Mesendoderm (in vitro differentiated cells): ENCODE results near the gene UBR1.

Source experiments
- DNase-seq: peaks from one replicate; pipeline ENCODE4 v3.0.0; 2013
- H2AK5ac ChIP-seq: 2 replicates; pipeline ENCODE4 v1.6.1; 2013; ENCODE audit warnings: low read length, inconsistent platforms
- H2BK120ac ChIP-seq: 2 replicates; pipeline ENCODE4 v1.6.1; 2013; ENCODE audit warnings: low read depth, mild to moderate bottlenecking, low read length, moderate library complexity, mixed read lengths
- H2BK15ac ChIP-seq: replicated peaks from 2 replicates; pipeline ENCODE4 v1.6.1; 2013; ENCODE audit warnings: low read depth, mild to moderate bottlenecking, moderate library complexity
- H2BK5ac ChIP-seq: 2 replicates; pipeline ENCODE4 v1.6.1; 2013; ENCODE audit warnings: low read length, inconsistent platforms
- H3K18ac ChIP-seq: 2 replicates; pipeline ENCODE4 v1.6.1; 2013; ENCODE audit warnings: mild to moderate bottlenecking, low read length, mixed read lengths
- H3K23ac ChIP-seq: one replicate; pipeline ENCODE4 v1.6.1; 2013; ENCODE audit warnings: low read length
- H3K27ac ChIP-seq: 2 replicates; pipeline ENCODE4 v1.5.1; 2013; ENCODE audit warnings: low read depth, mild to moderate bottlenecking, inconsistent platforms, low read length, moderate library complexity
- H3K27me3 ChIP-seq: 2 replicates; pipeline ENCODE4 v1.6.1; 2013; ENCODE audit warnings: low read length, control low read depth, mild to moderate bottlenecking, inconsistent platforms; ENCODE audit not compliant: insufficient read depth, poor library complexity
- H3K36me3 ChIP-seq: 2 replicates; pipeline ENCODE4 v1.6.1; 2013; ENCODE audit warnings: low read length, inconsistent platforms; ENCODE audit not compliant: control insufficient read depth, insufficient read depth
- H3K4ac ChIP-seq: one replicate; pipeline ENCODE4 v1.6.1; 2013; ENCODE audit warnings: low read depth, mild to moderate bottlenecking, low read length, moderate library complexity
- H3K4me1 ChIP-seq: 2 replicates; pipeline ENCODE4 v1.6.1; 2013; ENCODE audit warnings: low read depth, low read length, inconsistent platforms; ENCODE audit not compliant: control insufficient read depth
- H3K4me2 ChIP-seq: 2 replicates; pipeline ENCODE4 v1.6.1; 2013; ENCODE audit warnings: low read length
- H3K4me3 ChIP-seq: 2 replicates; pipeline ENCODE4 v1.5.1; 2013; ENCODE audit warnings: mild to moderate bottlenecking, low read length
- H3K56ac ChIP-seq: one replicate; pipeline ENCODE4 v1.6.1; 2013; ENCODE audit warnings: low read length
- H3K79me1 ChIP-seq: 2 replicates; pipeline ENCODE4 v1.6.1; 2013; ENCODE audit warnings: low read length, inconsistent platforms
- H3K79me2 ChIP-seq: 2 replicates; pipeline ENCODE4 v1.6.1; 2013; ENCODE audit warnings: mild to moderate bottlenecking, low read length; ENCODE audit not compliant: control insufficient read depth, insufficient read depth
- H3K9ac ChIP-seq: 2 replicates; pipeline ENCODE4 v1.6.1; 2013; ENCODE audit warnings: low read length, inconsistent platforms
- H4K5ac ChIP-seq: one replicate; pipeline ENCODE4 v1.6.1; 2013; ENCODE audit warnings: low read length
- H4K8ac ChIP-seq: one replicate; pipeline ENCODE4 v1.6.1; 2013; ENCODE audit warnings: low read depth, mild to moderate bottlenecking, control low read depth, low read length, moderate library complexity
- WGBS: extraction: QIAGEN DNeasy Blood & Tissue Kit; methylation state at CpG from one replicate; pipeline ENCODE4 v1.1.7; 2013; ENCODE audit warnings: low lambda C conversion rate, missing lambda C conversion rate; ENCODE audit not compliant: insufficient coverage; ENCODE audit errors: extremely low coverage; 5-methylcytosine and 5-hydroxymethylcytosine counted together

Gene UBR1

GRCh38 chr15:43125100-43125661 lies 19.3 kb upstream of the UBR1 start:
- Histone ChIP-seq H3K23ac (no peak overlapping the region), H2BK120ac (no peak overlapping the region), H3K4me3 (no peak overlapping the region), H2BK5ac (no peak overlapping the region), H2AK5ac (no peak overlapping the region), H3K36me3 (no peaks in the 10 kb centered on the region), H3K18ac (no peak overlapping the region), H4K8ac (no peak overlapping the region), H3K4me1 (no peaks in the 10 kb centered on the region), H3K9ac (no peak overlapping the region), H2BK15ac (no peak overlapping the region), H3K79me2 (no peaks in the 10 kb centered on the region), H3K56ac (no peak overlapping the region), H3K27me3 (no peaks in the 10 kb centered on the region), H3K27ac (no peak overlapping the region), H3K4me2 (no peak overlapping the region), H3K4ac (no peak overlapping the region), H3K79me1 (no peaks in the 10 kb centered on the region), H4K5ac (no peak overlapping the region)
- no CpG with 5 or more reads among the region's 3 CpGs for WGBS
- DNase-seq: no peak

- Histone ChIP-seq H3K56ac (no peak overlapping the region), H3K27ac (no peak overlapping the region), H2AK5ac (no peak overlapping the region), H3K18ac (no peak overlapping the region), H3K79me2 (no peaks in the 10 kb centered on the region), H3K4me1 (no peaks in the 10 kb centered on the region), H2BK5ac (no peak overlapping the region), H3K9ac (no peak overlapping the region), H3K4me3 (no peak overlapping the region), H4K5ac (no peak overlapping the region), H2BK15ac (no peak overlapping the region), H3K4me2 (no peak overlapping the region), H3K27me3 (no peaks in the 10 kb centered on the region), H4K8ac (no peak overlapping the region), H2BK120ac (no peak overlapping the region), H3K36me3 (no peaks in the 10 kb centered on the region), H3K4ac (no peak overlapping the region), H3K79me1 (no peaks in the 10 kb centered on the region), H3K23ac (no peak overlapping the region)
- no peak for DNase-seq
- WGBS: no CpG with 5 or more reads among the region's 2 CpGs
Observed at GRCh38 chr15:43121863-43122262, 16.0 kb upstream of the UBR1 start.

DNA sequence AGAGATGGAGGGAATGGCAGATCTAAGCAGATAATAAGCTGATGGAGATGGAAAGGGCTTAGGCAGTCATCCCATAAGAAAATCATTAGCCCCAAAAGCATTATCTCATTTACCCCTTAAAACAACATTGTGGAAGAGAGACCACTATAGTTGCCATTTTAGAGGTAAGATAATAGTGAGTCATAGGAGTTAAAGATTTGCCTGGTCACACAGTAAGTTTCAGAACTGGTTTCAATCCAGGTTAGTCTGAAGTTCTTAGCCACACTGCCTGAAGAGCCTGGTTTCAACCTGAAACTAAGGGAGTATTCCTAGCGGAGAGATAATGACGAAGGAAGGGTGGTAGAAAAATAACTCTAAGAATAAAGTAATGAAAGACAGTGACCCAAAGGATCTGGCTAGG lies 13.0 kb upstream of the UBR1 start:
- H3K4ac ChIP-seq: no peak overlapping the region
- H4K8ac ChIP-seq: no peak overlapping the region
- no peak overlapping the region for H3K27ac ChIP-seq
- no peaks in the 10 kb centered on the region for H3K79me1 ChIP-seq
- H3K23ac ChIP-seq: no peak overlapping the region
- H2BK5ac ChIP-seq: no peak overlapping the region
- H2BK15ac ChIP-seq: no peak overlapping the region
- H3K79me2 ChIP-seq: no peaks in the 10 kb centered on the region
- no peak overlapping the region for H4K5ac ChIP-seq
- no peak overlapping the region for H2BK120ac ChIP-seq
- no peak overlapping the region for H3K56ac ChIP-seq
- H3K27me3 ChIP-seq: no peaks in the 10 kb centered on the region
- DNase-seq: no peak
- H3K4me3 ChIP-seq: no peak overlapping the region
- H3K36me3 ChIP-seq: no peaks in the 10 kb centered on the region
- no peak overlapping the region for H3K4me2 ChIP-seq
- WGBS: no CpG with 5 or more reads among the region's 2 CpGs
- no peak overlapping the region for H2AK5ac ChIP-seq
- H3K9ac ChIP-seq: no peak overlapping the region
- no peaks in the 10 kb centered on the region for H3K4me1 ChIP-seq
- H3K18ac ChIP-seq: no peak overlapping the region

DNA sequence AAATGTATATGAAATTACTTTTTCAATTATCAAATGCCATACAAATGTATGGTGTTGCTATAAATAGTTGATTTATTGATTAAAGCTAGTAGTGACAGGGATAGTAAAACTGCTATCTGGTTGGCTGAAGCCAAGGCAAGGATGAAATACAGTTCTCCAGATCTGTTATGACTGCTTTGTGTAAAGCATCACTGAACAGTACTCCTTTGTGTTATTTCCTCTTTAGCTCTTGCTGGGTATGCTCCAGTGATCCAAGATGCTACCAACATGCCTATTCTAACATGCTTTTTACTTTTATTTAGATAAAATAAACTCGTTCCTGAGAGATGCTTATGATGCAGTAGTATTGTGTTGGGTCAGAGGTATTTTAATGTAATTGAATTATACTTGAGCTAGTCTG lies 12.4 kb upstream of the UBR1 start:
- Histone ChIP-seq H3K36me3 (no peaks in the 10 kb centered on the region), H3K79me2 (no peaks in the 10 kb centered on the region), H3K23ac (no peak overlapping the region), H2AK5ac (no peak overlapping the region), H3K56ac (no peak overlapping the region), H4K8ac (no peak overlapping the region), H3K27ac (no peak overlapping the region), H2BK120ac (no peak overlapping the region), H3K4ac (no peak overlapping the region), H3K79me1 (no peaks in the 10 kb centered on the region), H4K5ac (no peak overlapping the region), H3K4me1 (no peaks in the 10 kb centered on the region), H3K4me2 (no peak overlapping the region), H3K18ac (no peak overlapping the region), H2BK5ac (no peak overlapping the region), H3K4me3 (no peak overlapping the region), H3K9ac (no peak overlapping the region), H2BK15ac (no peak overlapping the region), H3K27me3 (no peaks in the 10 kb centered on the region)
- no peak for DNase-seq
- WGBS: no CpG with 5 or more reads among the region's 1 CpG

DNA sequence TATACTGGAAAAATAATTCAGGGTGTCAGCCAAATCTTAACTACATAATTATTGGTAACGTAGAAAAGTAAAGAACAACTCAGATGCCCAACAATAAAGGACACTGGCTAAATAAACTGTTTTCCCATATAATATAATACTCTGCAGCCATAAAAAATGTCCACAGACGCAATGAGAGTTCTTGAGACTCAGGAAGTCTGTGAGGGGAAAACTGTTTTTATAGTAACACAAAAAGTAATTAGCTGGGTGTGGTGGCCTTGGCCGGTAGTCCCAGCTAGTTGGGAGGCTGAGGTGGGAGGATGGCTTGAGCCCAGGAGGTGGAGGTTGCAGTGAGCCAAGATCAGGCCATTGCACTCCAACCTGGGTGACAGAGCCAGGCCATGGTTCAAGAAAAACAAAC lies 5.5 kb upstream of the UBR1 start:
- H3K27me3 ChIP-seq: no peaks in the 10 kb centered on the region
- no peaks in the 10 kb centered on the region for H3K79me2 ChIP-seq
- no peaks in the 10 kb centered on the region for H3K36me3 ChIP-seq
- no peak overlapping the region for H3K9ac ChIP-seq
- no peaks in the 10 kb centered on the region for H3K4me1 ChIP-seq
- H2BK15ac ChIP-seq: no peak overlapping the region
- no peak overlapping the region for H3K56ac ChIP-seq
- H3K4me2 ChIP-seq: no peak overlapping the region
- DNase-seq: no peak
- no peak overlapping the region for H3K27ac ChIP-seq
- no peak overlapping the region for H3K18ac ChIP-seq
- H2AK5ac ChIP-seq: no peak overlapping the region
- H2BK120ac ChIP-seq: no peak overlapping the region
- H3K79me1 ChIP-seq: no peaks in the 10 kb centered on the region
- H3K23ac ChIP-seq: no peak overlapping the region
- H3K4ac ChIP-seq: no peak overlapping the region
- H2BK5ac ChIP-seq: no peak overlapping the region
- H3K4me3 ChIP-seq: no peak overlapping the region
- H4K8ac ChIP-seq: no peak overlapping the region
- no peak overlapping the region for H4K5ac ChIP-seq
- no CpG with 5 or more reads among the region's 3 CpGs for WGBS

GRCh38 chr15:43107751-43108150 lies 1.9 kb upstream of the UBR1 start:
- Histone ChIP-seq H3K79me2 (peaks cover 14% of the 10 kb centered on the region), H3K23ac (no peak overlapping the region), H3K27ac (no peak overlapping the region), H2AK5ac (no peak overlapping the region), H3K4me3 (no peak overlapping the region), H3K4me1 (peaks cover 3% of the 10 kb centered on the region), H3K4me2 (no peak overlapping the region), H3K9ac (no peak overlapping the region), H3K79me1 (peaks cover 7% of the 10 kb centered on the region), H3K27me3 (no peaks in the 10 kb centered on the region), H3K56ac (no peak overlapping the region), H3K4ac (no peak overlapping the region), H3K18ac (no peak overlapping the region), H2BK15ac (no peak overlapping the region), H3K36me3 (no peaks in the 10 kb centered on the region), H2BK120ac (no peak overlapping the region), H4K8ac (no peak overlapping the region), H4K5ac (no peak overlapping the region), H2BK5ac (no peak overlapping the region)
- no peak for DNase-seq
- WGBS: no CpG with 5 or more reads among the region's 1 CpG
